Measurements from ENCODE around the gene NPNT.
A peak's percentile ranks its signal among the peaks of the same experiment; 100 is the strongest.

Gene NPNT

GRCh38 chr4:105912633-105913032 is 17.4 kb downstream of the NPNT start:
- DNase-seq (ENCODE audit: low read depth, low spot score): no peak

DNA sequence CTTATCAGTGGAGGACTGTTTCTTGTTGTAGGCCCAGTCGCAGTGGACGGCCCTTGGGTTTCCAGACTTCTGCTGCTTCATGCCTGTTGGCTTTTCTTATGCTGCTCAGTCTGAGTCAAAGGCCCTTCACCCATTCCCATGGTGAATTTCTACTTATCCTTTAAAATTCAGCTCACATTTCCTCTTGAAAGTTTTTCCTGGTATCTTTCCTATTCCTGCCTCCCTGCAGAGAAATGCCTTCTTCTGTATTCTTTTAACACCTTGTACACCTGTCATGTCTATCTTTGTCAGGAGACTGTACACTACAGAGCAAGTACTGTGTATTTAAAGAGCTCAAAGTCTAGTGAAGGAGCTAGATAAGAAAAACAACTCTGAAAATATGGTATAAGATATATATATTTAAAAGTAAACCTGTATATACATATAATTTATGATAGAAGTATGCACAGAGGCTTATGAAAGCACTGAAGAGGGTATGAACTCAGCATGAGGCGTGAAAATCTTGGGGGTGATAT is 22.0 kb downstream of the NPNT start:
- DNase-seq (ENCODE audit: low read depth, low spot score): no peak

GRCh38 chr4:105921301-105921700 is 26.0 kb downstream of the NPNT start:
- DNase-seq (ENCODE audit: low read depth, low spot score): no peak

- DNase-seq (ENCODE audit: low read depth, low spot score): peak; percentile 17
Observed at GRCh38 chr4:105923497-105924238, 28.4 kb downstream of the NPNT start.

DNA sequence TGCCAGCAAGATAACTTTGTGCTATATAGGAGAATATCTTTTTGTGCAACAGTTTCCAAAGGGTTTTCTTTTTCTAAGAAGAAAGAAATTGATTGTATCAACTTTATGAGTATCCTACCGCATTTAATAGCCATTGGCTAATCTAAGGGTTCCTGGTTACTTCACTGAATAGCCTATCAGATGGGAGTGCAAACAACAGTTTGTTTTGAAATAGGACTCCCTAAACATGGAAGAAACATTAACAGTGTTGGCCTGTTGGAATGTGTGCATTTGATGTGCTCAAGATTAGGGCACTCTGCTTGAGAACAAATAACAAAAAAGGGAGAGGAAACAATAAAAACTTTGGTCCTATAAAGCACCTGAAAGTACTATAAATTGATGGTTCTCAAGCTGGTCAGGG is 29.1 kb downstream of the NPNT start:
- no peak for DNase-seq (ENCODE audit: low read depth, low spot score)

DNA sequence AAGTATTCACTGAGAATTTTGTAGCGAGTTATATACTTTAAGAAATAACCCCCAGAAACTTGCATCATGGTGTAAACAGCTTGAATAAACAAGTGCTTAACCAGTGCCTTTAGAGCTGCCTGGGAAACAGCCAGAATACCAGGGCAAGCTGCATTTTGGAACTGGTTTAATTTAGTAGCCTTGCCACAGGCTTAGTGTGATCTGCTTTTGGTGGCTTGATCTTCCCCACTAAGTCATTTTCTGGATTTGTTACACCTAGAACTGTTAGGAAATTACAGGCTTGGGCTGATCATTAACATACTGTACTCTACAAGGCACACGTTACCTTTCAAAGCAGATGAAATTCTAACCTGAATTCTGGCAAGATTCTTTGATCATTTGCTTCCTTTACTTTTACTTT is 35.4 kb downstream of the NPNT start:
- no peak for DNase-seq (ENCODE audit: low read depth, low spot score)

DNA sequence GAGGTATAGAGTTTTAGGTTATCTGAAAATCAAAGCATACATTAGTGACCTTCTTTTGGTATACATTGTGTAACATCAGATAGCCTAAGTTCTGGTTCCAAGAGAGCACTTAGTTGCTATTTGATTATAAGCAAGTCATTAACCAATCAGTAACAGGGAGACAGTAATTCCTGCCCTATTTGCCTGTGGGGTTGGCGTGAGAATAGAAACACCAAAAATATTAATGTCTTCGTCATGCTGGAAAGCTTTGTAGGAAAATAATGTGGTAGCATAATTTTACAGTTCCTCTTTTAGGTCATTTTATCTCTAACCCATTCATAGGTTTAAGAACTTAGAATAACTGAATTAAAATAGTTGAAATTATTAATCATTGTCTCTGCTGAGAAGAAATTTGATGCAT is 37.8 kb downstream of the NPNT start:
- DNase-seq (ENCODE audit: low read depth, low spot score): no peak

- DNase-seq (ENCODE audit: low read depth, low spot score): no peak
Observed at GRCh38 chr4:105934386-105934785, 39.1 kb downstream of the NPNT start.

DNA sequence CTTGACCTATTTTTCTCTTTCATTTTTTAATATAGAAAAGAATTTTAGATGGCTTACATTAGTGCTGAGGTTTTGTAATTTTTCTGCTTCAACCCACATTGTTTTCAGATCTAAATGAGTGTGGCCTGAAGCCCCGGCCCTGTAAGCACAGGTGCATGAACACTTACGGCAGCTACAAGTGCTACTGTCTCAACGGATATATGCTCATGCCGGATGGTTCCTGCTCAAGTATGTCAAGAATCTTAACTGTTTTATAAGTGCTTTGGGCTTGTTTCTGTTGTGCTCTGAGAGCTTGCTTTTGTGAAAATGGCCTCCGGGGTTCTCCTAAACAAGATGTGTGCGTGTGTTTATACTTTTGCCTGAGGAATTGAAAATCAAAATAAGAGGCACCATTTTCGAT is 41.6 kb downstream of the NPNT start:
- DNase-seq (ENCODE audit: low read depth, low spot score): no peak

DNA sequence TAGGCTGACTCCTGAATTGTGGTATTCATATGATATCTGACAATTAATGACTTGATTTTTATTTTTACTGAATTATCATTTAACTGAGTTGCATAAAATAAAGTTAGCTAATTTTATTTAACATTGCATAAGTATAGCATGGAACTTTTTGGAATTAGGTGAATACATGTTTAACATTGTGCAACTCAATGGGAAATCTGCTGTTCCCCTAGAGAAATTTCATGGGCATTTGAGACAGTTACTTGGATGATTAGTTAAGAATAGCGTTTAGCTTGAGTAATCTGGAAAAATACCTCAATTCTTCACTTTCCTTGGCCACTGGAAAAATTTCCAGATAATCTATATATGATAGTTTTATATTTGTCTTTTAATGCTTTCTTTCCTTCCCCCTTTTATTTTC is 42.5 kb downstream of the NPNT start:
- DNase-seq (ENCODE audit: low read depth, low spot score): no peak

DNA sequence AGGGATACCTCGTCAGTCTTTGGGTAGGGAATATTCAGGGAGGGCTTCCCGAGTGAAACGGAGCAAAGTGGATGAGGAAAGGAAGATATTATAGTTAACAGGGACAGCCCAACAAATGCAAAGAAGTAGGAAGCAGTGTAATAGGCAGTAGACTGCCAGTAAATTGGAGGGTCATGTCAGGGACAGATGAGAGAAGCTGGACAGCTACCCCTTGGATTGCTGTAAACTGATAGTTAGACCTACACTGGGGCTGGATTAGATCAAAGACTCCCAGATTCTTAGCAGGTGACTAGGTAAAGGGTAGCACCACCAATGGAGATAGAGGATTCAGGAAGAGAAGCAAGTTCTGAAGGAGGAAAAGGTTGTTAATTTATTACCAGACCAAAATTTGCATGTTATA is 48.0 kb downstream of the NPNT start:
- no peak for DNase-seq (ENCODE audit: low read depth, low spot score)

DNA sequence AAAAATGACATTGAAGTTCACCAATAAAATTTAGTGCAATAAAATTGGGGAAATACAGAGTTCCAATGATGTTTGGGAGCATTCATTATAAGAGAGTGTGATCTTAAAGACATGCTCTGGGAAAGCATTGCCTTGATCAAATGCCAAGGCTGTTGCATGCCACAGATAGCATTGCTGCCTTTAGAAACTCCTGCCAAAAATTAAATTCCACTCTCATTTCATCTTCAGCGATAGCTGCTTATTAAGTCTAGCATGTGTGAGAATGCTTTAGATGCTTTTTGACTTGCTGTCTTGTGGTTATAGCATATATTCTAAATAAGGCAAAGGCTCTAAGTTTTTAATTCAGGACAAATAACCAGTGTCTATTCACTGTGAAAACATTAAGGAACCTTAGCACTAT is 49.3 kb downstream of the NPNT start:
- DNase-seq (ENCODE audit: low read depth, low spot score): peak; percentile 87

- DNase-seq (ENCODE audit: low read depth, low spot score): no peak
Observed at GRCh38 chr4:105946771-105947170, 51.5 kb downstream of the NPNT start.

DNA sequence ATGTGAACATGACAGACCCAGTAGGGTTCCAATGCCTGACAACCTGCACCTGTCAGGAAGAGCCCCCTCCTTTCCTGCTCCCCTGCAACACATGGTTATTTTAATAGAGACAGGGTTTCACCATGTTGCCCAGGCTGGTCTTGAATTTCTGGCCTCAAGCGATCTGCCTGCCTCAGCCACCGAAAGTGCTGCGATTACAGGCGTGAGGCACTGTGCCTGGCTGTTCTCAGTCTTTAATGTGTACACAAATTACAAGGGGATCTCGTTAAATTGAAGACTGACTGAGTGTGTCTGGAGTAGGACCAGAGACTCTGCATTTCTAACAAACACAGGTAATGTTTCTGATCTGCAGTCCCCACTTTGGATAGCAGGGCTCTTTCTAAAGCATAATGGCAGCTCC is 55.4 kb downstream of the NPNT start:
- no peak for DNase-seq (ENCODE audit: low read depth, low spot score)

- peak; percentile 31 for DNase-seq (ENCODE audit: low read depth, low spot score)
Observed at GRCh38 chr4:105951198-105951597, 55.9 kb downstream of the NPNT start.

- no peak for DNase-seq (ENCODE audit: low read depth, low spot score)
Observed at GRCh38 chr4:105952591-105952990, 57.3 kb downstream of the NPNT start.

- DNase-seq (ENCODE audit: low read depth, low spot score): no peak
Observed at GRCh38 chr4:105956569-105956968, 61.3 kb downstream of the NPNT start.

DNA sequence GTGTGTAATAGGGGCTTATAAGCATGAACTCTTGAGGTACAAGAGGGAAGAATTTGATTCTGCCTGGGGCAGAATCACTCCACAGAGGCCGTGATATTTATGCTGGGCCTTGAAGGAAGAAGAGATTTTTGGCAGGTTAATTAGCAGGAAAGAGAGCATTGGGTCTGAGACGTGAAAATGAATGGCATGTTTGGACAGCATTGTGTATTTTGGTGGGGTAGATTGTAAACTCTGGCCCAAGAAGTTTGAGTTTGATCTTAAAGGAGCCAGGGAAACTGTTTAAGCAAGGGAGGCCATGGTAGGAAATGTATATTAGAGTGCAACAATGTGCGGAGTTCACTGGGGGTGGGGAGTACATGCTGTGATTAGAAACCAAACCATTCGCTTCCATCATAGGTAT is 62.4 kb downstream of the NPNT start:
- no peak for DNase-seq (ENCODE audit: low read depth, low spot score)

GRCh38 chr4:105963461-105964400 is 68.5 kb downstream of the NPNT start:
- no peak for DNase-seq (ENCODE audit: low read depth, low spot score)

DNA sequence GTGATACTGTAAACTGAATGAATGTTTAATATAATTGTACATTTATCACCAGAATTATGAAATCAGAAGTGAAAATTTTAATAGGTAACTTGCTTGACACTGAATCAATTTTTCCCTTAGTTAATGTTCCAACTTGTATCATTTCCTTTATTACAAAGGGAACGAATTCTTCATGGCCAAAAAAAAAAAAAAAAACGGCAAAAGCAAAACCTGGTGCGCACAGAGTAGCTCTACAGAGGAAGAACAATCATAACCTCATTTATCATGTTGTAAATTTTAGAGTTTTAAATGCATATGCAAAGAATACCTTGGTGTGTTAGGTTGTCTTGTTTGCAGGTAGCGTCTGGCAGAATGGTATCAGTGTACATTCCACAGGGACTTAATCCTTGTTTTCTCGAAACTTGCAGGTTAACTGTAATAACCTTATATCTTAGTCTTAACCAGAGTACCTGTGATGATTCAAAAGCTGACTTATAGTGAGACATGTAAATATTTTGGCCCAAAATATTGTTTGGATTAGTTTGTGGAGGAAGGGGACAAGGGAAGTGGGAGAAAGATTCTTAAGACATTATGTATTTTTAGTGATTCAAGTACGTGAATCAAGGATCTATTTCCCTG is 70.0 kb downstream of the NPNT start:
- no peak for DNase-seq (ENCODE audit: low read depth, low spot score)

DNA sequence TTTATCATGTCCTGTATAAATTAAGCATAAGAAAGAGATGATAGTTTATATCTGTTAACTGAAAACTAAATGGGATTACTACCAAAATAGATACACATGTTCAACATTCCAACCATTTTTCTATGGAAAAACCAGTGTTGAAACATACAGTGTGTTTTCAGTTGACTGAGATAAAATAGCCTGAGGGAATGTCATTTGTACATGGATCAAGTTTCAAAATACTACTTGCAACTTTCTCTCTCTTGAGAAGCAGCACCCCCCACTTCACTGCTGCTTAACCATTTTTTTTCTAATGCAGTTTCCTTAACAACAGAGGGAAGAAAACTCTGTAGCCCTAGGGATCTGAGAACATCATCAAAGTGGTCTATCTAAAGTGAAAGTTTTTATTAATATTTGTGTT is 70.8 kb downstream of the NPNT start:
- peak; percentile 39 for DNase-seq (ENCODE audit: low read depth, low spot score)

DNA sequence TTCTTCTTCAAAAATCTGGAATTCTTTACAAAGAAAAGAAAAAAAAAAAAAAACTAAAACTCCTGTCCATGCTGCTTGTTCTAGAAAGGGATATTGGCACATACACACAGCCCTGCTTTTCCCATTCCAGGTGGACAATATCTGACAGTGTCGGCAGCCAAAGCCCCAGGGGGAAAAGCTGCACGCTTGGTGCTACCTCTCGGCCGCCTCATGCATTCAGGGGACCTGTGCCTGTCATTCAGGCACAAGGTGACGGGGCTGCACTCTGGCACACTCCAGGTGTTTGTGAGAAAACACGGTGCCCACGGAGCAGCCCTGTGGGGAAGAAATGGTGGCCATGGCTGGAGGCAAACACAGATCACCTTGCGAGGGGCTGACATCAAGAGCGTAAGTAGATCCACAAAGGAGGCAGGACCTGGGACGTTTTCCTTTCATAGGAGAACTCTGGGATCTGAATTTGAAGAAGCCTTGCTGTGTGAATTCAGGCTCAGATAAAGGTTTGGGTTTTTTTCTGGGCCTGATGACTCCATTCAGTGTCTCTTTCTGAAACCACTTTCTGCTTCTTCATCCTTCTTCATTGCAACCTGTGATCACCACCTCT is 71.9 kb downstream of the NPNT start:
- no peak for DNase-seq (ENCODE audit: low read depth, low spot score)
